HepG2 (cell line): Measurements from ENCODE around the gene LRRC4C. TPM values are rescaled to one million over a fixed set of nuclear protein-coding genes. Genes with fewer than 3 reads are reported as not detected.

Source experiments
- ATAC-seq: fragments of 200-7000 bp; cut with Tn5 transposase; 3 replicates; pipeline ENCODE4 v1.9.1; 2020; ENCODE audit warnings: mild to moderate bottlenecking, moderate library complexity
- BruUV-seq: library from RNA; stranded (reverse); fragments of 400-500 nt; replicated peaks from 2 replicates; lab custom pipeline; 2021; lab: Mats Ljungman, UMichigan
- CTCF ChIA-PET: fragments of 300-600 bp; formaldehyde crosslinking; extraction: SDS; loops from one replicate; lab custom pipeline; 2021; ENCODE audit warnings: low total read pairs, inconsistent platforms, low intra/inter-chr PET ratio; lab: Yijun Ruan, JAX
- POLR2A ChIA-PET: fragments of 350-600 bp; sonication (Branson Sonifier 250); formaldehyde crosslinking; loops from one replicate; lab custom pipeline; 2020; ENCODE audit warnings: antibody characterized with exemption, inconsistent platforms; lab: Yijun Ruan, JAX
- DNase-seq: peaks from one replicate; pipeline ENCODE4 v3.0.0-alpha.2; 2015; ENCODE audit warnings: low spot score
- FAIRE-seq: peaks from 3 replicates; lab custom pipeline; 2011; peaks lifted over from hg19 to GRCh38; lab: Jason Lieb, UNC
- H2AFZ ChIP-seq: one replicate; pipeline ENCODE4 v1.6.1; 2011; ENCODE audit warnings: low read length, inconsistent platforms
- H3K27ac ChIP-seq: fragments of 300-600 bp; 3 replicates; pipeline ENCODE4 v1.8.0; 2011; ENCODE audit warnings: mixed run types, mild to moderate bottlenecking, mixed read lengths, low read length, inconsistent platforms; ENCODE audit not compliant: insufficient read depth; ENCODE audit errors: extremely low read length
- H3K27me3 ChIP-seq, 2 experiments: fragments of 200-600 bp in 1 of 2; 2 replicates in 1 of 2; 3 replicates in 1 of 2; pipeline versions ENCODE4 v1.6.0 to v1.8.0; 2011; ENCODE audit warnings: low read length in 2 of 2, mild to moderate bottlenecking in 2 of 2, moderate library complexity in 2 of 2, inconsistent platforms in 1 of 2; ENCODE audit not compliant: insufficient read depth in 2 of 2, control insufficient read depth in 1 of 2
- H3K36me3 ChIP-seq, 2 experiments: fragments of 200-600 bp in 1 of 2; replicated peaks in 1 of 2; 2 replicates in 1 of 2; 3 replicates in 1 of 2; pipeline versions ENCODE4 v1.5.1 to v1.8.0; 2011; ENCODE audit warnings: low read length in 2 of 2, inconsistent platforms in 1 of 2; ENCODE audit not compliant: insufficient read depth in 2 of 2, control insufficient read depth in 1 of 2
- H3K4me1 ChIP-seq: 2 replicates; pipeline ENCODE4 v1.5.1; 2012; ENCODE audit warnings: low read length, inconsistent platforms; ENCODE audit not compliant: insufficient read depth
- H3K4me2 ChIP-seq: 2 replicates; pipeline ENCODE4 v1.6.0; 2011; ENCODE audit warnings: low read depth, low read length, inconsistent platforms
- H3K4me3 ChIP-seq, 3 experiments: fragments of 200-600 bp in 1 of 3; sonication (generic), shearing (Covaris generic) in 1 of 3; replicated peaks in 1 of 3; 2 replicates each; pipeline ENCODE4 v1.5.1; 2011 to 2016; ENCODE audit warnings: low read length in 3 of 3, inconsistent platforms in 2 of 3, low read depth in 2 of 3, mild to moderate bottlenecking in 2 of 3, control low read depth in 1 of 3, mixed read lengths in 1 of 3; ENCODE audit not compliant: insufficient read depth in 1 of 3
- H3K79me2 ChIP-seq: one replicate; pipeline ENCODE4 v1.6.1; 2011; ENCODE audit warnings: low read length, inconsistent platforms; ENCODE audit not compliant: insufficient read depth
- H3K9ac ChIP-seq: 2 replicates; pipeline ENCODE4 v1.6.0; 2011; ENCODE audit warnings: mild to moderate bottlenecking, low read depth, low read length, inconsistent platforms; ENCODE audit not compliant: insufficient read depth
- H3K9me3 ChIP-seq: 2 replicates; pipeline ENCODE4 v1.5.1; 2012; ENCODE audit warnings: mild to moderate bottlenecking, low read length
- H4K20me1 ChIP-seq: 2 replicates; pipeline ENCODE4 v1.6.0; 2011; ENCODE audit warnings: inconsistent platforms, mild to moderate bottlenecking, low read length, moderate library complexity; ENCODE audit not compliant: insufficient read depth
- ARNTL ChIP-seq: sonication (generic); formaldehyde crosslinking; IDR thresholded peaks from 2 replicates; pipeline ENCODE4 v1.4.0; 2020; ENCODE audit warnings: mild to moderate bottlenecking, missing genetic modification reagents
- JARID2 ChIP-seq: sonication (generic); formaldehyde crosslinking; IDR thresholded peaks from 2 replicates; pipeline ENCODE4 v1.8.1; 2023; ENCODE audit warnings: missing genetic modification reagents, inconsistent platforms; ENCODE audit not compliant: insufficient replicate concordance
- MATR3 ChIP-seq: sonication (generic); formaldehyde crosslinking; IDR thresholded peaks from 2 replicates; pipeline ENCODE4 v1.4.0; 2020; ENCODE audit warnings: missing genetic modification reagents
- NR2F6 ChIP-seq, 2 experiments: IDR thresholded peaks; 2 replicates each; pipeline ENCODE4 v1.6.1; 2016; ENCODE audit warnings: antibody characterized with exemption in 1 of 2, mild to moderate bottlenecking in 1 of 2
- PATZ1 ChIP-seq: sonication (generic); formaldehyde crosslinking; IDR thresholded peaks from 2 replicates; pipeline ENCODE4 v1.4.0; 2020; ENCODE audit warnings: missing genetic modification reagents
- RFX1 ChIP-seq: fragments of 450-650 bp; IDR thresholded peaks from 2 replicates; pipeline ENCODE4 v1.6.1; 2017
- SNAPC5 ChIP-seq: sonication (generic); formaldehyde crosslinking; IDR thresholded peaks from 2 replicates; pipeline ENCODE4 v1.8.1; 2023; ENCODE audit warnings: mild to moderate bottlenecking, missing genetic modification reagents, borderline replicate concordance
- SRF ChIP-seq: IDR thresholded peaks from 2 replicates; pipeline ENCODE4 v1.6.1; 2011; ENCODE audit warnings: mild to moderate bottlenecking, low read depth, low read length, moderate library complexity
- TCF7 ChIP-seq: sonication (generic); IDR thresholded peaks from 2 replicates; pipeline ENCODE4 v1.6.1; 2016; ENCODE audit warnings: antibody characterized with exemption, low read depth
- TSC22D2 ChIP-seq: sonication (generic); formaldehyde crosslinking; IDR thresholded peaks from 2 replicates; pipeline ENCODE4 v1.5.1; 2020; ENCODE audit warnings: missing genetic modification reagents, mild to moderate bottlenecking, borderline replicate concordance
- ZBTB44 ChIP-seq: sonication (generic); formaldehyde crosslinking; IDR thresholded peaks from 2 replicates; pipeline ENCODE4 v1.4.0; 2020; ENCODE audit warnings: missing genetic modification reagents
- ZIK1 ChIP-seq: sonication (generic); formaldehyde crosslinking; IDR thresholded peaks from 2 replicates; pipeline ENCODE4 v1.5.0; 2020; ENCODE audit warnings: mild to moderate bottlenecking, low read depth, missing genetic modification reagents, borderline replicate concordance
- ZZZ3 ChIP-seq: sonication (generic); formaldehyde crosslinking; IDR thresholded peaks from 2 replicates; pipeline ENCODE4 v1.4.0; 2020; ENCODE audit warnings: missing genetic modification reagents, mild to moderate bottlenecking, borderline replicate concordance
- in situ Hi-C: cut with HindIII; loops from 2 replicates; pipeline ENCODE4 v1.10.0; 2017; ENCODE audit warnings: low pct_unique_long_range_greater_than_20kb; ENCODE audit not compliant: extremely low pct_ligation_motif_present
- intact Hi-C: fragments of 100-400 bp; cut with micrococcal nuclease; formaldehyde crosslinking; loops from one replicate; pipeline ENCODE4 v1.10.0; 2022; ENCODE audit not compliant: unreplicated experiment
- polyA plus RNA-seq, 8 experiments: library from polyadenylated mRNA; depleted of rRNA in 3 of 8; stranded (reverse) in 7 of 8; unstranded in 1 of 8; fragments of >200 nt; fragmentation: Illumina TruSeq in 4 of 8; extraction: Trizol in 4 of 8; gene quantifications; 2 replicates each; pipeline versions ENCODE4 v1.2.1 to v1.2.3, GENCODE V29; 2011 to 2016; ENCODE audit warnings: low read depth in 4 of 8, missing spikeins in 1 of 8, mixed read lengths in 1 of 8; ENCODE audit not compliant: insufficient read depth in 1 of 8
- total RNA-seq, 5 experiments: library from RNA; depleted of rRNA; stranded (reverse); fragments of >200 nt; fragmentation: Illumina TruSeq; extraction: Trizol; gene quantifications; 2 replicates each; pipeline ENCODE4 v1.2.3, GENCODE V29; 2016; ENCODE audit warnings: low read depth in 1 of 5

Gene LRRC4C
- total and polyA plus RNA-seq, 2 of the 13 experiments (the other 11 are each of a cell fraction or from before 2014, with no cell fraction given), result not detected

- intact Hi-C loops, result no loop called here
Observed at GRCh38 chr11:41050791-41051190, 408.7 kb downstream of the LRRC4C start.

More at GRCh38 chr11:41050791-41051190, 408.7 kb downstream of the LRRC4C start:
- H3K36me3 ChIP-seq, result no peaks in the 10 kb centered on the region
- ChIA-PET POLR2A (no interaction called here), CTCF (no interaction called here)
- DNase-seq, result no peak
- BruUV-seq, result no TSS peak
- no peak overlapping the region for H3K9ac ChIP-seq
- no peaks in the 10 kb centered on the region for H4K20me1 ChIP-seq
- H3K4me3 ChIP-seq, result no peak overlapping the region
- no peak for FAIRE-seq
- TF ChIP-seq TSC22D2 (CRISPR knock-in tag) (no peak), ZBTB44 (CRISPR knock-in tag) (no peak), ARNTL (no peak), ZIK1 (CRISPR knock-in tag) (no peak), NR2F6 (IDR thresholded peaks at IDR 0.05) (no peak), NR2F6 (CRISPR knock-in tag; IDR thresholded peaks at IDR 0.05) (no peak), ZZZ3 (no peak), MATR3 (CRISPR knock-in tag) (no peak), SRF (no peak), PATZ1 (CRISPR knock-in tag) (no peak), TCF7 (no peak), JARID2 (CRISPR knock-in tag) (no peak), SNAPC5 (CRISPR knock-in tag) (no peak), RFX1 (no peak)
- no peak for ATAC-seq
- H3K27me3 ChIP-seq, result no peaks in the 10 kb centered on the region
- no peak overlapping the region for H3K27ac ChIP-seq
- H3K4me2 ChIP-seq, result no peak overlapping the region
- in situ Hi-C loops, result no loop called here
- peaks cover 63% of the 10 kb centered on the region for H3K9me3 ChIP-seq
- no peaks in the 10 kb centered on the region for H3K4me1 ChIP-seq
- no peaks in the 10 kb centered on the region for H3K79me2 ChIP-seq
- H2AFZ ChIP-seq, result no peak overlapping the region
